Fibroblast of peridontal ligament (primary cell): ENCODE measurements around the gene TNFRSF19.
"Not testable (repeated sequence)": the region's sequence is repeated elsewhere in the genome, so short reads cannot be mapped to it uniquely, and the experiment has no call there.

Experiments used
- DNase-seq: peaks from one replicate; pipeline ENCODE4 v3.0.0-alpha.2; 2010; ENCODE audit errors: extremely low read depth

The TNFRSF19 gene

GRCh38 chr13:23654111-23655110 is 84.2 kb downstream of the TNFRSF19 start:
- DNase-seq: no peak

GRCh38 chr13:23655321-23655720 is 85.1 kb downstream of the TNFRSF19 start:
- no peak for DNase-seq

- peak; percentile 92 for DNase-seq
Observed at GRCh38 chr13:23656637-23657371, 86.6 kb downstream of the TNFRSF19 start.

- no peak for DNase-seq
Observed at GRCh38 chr13:23658929-23659541, 88.8 kb downstream of the TNFRSF19 start.

GRCh38 chr13:23660249-23660648 is 90.0 kb downstream of the TNFRSF19 start:
- no peak for DNase-seq

GRCh38 chr13:23666582-23666981 is 96.4 kb downstream of the TNFRSF19 start:
- no peak for DNase-seq

- no peak for DNase-seq
Observed at GRCh38 chr13:23667750-23668149, 97.5 kb downstream of the TNFRSF19 start.

GRCh38 chr13:23668562-23668961 is 98.3 kb downstream of the TNFRSF19 start:
- DNase-seq: no peak

GRCh38 chr13:23670793-23671192 is 100.6 kb downstream of the TNFRSF19 start:
- DNase-seq: no peak

GRCh38 chr13:23671377-23671776 is 101.2 kb downstream of the TNFRSF19 start:
- DNase-seq: peak; percentile 69

GRCh38 chr13:23671897-23672296 is 101.7 kb downstream of the TNFRSF19 start:
- DNase-seq: peak; percentile 60

- DNase-seq: no peak
Observed at GRCh38 chr13:23672616-23673015, 102.4 kb downstream of the TNFRSF19 start.

- peak; percentile 99 for DNase-seq
Observed at GRCh38 chr13:23673354-23673753, 103.1 kb downstream of the TNFRSF19 start.

GRCh38 chr13:23673867-23674605 is 103.8 kb downstream of the TNFRSF19 start:
- DNase-seq: peak; percentile 28

GRCh38 chr13:23674795-23675640 is 104.8 kb downstream of the TNFRSF19 start:
- DNase-seq: peak; percentile 99

- not testable (repeated sequence) for DNase-seq
Observed at GRCh38 chr13:23677679-23678288, 107.6 kb downstream of the TNFRSF19 start.

- DNase-seq: no peak
Observed at GRCh38 chr13:23678795-23679194, 108.6 kb downstream of the TNFRSF19 start.

- DNase-seq: peak; percentile 76
Observed at GRCh38 chr13:23679220-23679619, 109.0 kb downstream of the TNFRSF19 start.

- DNase-seq: peak; percentile 68
Observed at GRCh38 chr13:23680845-23681669, 110.8 kb downstream of the TNFRSF19 start.
